COLO829 (cell line): Measurements from ENCODE around the gene EIPR1.
"Not testable (repeated sequence)": the region's sequence is repeated elsewhere in the genome, so short reads cannot be mapped to it uniquely, and the experiment has no call there.

ENCODE experiments used
- DNase-seq: peaks from one replicate; pipeline ENCODE4 v3.0.0; 2012; ENCODE audit warnings: low spot score

Gene EIPR1

DNA sequence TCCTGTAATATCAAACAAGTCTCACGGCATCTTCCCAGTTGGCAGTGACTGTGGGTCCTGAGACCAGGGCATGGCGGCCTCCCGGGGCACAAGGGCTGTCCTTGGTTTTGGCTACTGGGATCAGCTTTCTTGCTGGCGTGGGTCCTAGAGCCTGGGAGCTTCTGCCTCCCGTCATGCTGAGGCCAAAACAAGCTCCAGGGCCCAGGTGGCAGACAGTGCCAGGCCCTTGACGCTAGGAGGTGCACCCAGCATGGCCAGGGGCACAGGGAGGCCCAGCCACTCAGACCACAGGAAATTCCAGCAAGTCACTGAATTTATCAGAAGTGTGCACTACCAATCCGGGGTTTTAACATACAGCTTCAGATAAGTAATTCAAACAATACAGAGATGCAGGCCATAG is 184.7 kb downstream of the EIPR1 start:
- DNase-seq = no peak

DNA sequence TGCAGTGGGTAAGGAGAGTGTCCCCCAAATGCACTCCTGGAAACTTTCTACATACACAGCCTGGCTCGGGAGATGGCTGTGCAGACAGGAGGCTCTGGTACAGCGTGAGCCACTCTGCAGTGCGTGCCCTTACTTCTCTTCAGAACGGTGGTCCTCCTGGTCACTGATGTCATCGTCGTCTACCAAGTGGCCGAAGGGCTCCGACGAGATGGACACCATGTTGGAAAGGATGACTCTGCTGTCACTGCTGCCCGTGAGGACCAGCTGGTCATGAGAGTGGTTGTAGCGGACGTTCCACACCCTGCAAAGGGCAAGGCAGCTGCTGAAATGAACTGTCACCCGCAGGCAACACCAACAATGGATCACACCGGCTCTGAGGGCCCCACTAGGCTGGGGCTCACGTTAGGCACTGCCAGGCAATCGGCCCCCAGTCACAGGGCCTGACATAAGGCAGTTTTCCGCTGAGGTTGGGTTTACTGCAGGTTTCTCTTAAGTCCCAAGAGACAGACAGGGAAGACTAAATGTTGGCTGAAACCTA is 185.3 kb downstream of the EIPR1 start:
- no peak for DNase-seq

- no peak for DNase-seq
These were observed 187.7 kb downstream of the EIPR1 start for GRCh38 chr2:3189961-3190360.

DNA sequence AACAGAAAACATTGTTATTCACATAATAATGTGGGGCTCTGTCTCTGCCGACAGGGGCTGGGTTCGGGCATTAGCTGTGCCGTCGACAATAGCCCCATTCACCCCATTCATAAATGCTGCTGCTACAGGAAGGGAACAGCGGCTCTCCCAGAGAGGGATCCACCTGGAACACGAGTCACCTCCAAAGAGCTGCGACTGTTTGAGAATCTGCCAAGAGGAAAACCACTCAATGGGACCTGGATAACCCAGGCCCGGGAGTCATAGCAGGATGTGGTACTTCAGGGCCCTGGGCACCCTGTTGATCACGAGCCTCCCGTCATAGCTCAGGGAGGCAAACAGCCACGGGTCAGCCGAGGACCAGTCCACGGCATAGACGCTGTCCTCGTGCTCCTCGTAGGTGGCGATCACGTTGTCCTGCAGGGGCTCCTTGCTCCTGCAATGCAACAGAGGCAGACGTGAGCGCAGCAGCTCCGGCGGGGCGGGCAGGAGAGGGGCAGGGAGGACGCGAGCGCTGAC is 188.5 kb downstream of the EIPR1 start:
- DNase-seq = peak; percentile 6

- DNase-seq = no peak
These were observed 189.1 kb downstream of the EIPR1 start for GRCh38 chr2:3188405-3188946.

- DNase-seq = no peak
These were observed 190.2 kb downstream of the EIPR1 start for GRCh38 chr2:3187467-3187866.

- no peak for DNase-seq
These were observed 190.9 kb downstream of the EIPR1 start for GRCh38 chr2:3186766-3187165.

GRCh38 chr2:3185910-3186309 is 191.7 kb downstream of the EIPR1 start:
- DNase-seq = no peak

DNA sequence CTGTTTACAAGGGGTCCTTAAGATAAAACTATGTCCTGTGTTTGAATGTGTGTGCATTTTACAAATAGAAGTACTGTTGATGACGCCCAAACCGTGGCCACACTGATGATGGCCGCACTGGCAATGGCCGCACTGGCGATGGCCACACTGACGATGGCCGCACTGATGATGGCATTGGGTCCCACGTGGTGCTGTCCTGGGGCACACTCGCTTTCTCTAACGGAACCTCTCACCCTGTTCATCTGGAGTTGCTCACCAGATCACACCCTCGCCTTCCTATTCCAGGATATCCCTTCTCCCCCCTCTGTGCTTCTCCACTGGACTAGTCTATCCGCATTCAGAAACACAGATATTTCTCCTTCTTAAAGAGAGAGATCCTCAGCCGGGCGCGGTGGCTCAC is 192.4 kb downstream of the EIPR1 start:
- DNase-seq = no peak

DNA sequence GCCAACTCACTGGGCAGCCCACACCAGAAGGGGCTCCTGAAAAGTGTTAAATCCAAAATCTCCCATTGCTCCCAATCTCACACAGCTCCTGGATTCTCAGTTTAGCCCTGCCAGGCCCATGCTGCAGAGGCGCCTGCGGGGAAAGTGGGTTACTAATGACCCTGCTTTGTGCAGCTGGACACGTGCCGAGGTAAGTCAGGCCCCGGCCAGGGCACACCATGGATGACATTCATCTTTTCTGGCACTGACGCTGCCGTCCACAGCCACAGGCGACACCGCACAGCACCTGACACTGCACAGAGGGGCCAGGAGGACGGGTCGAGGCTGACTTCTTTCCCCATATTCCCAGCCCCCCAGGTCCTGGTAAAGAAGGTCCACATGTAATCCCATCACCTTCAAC is 193.5 kb downstream of the EIPR1 start:
- no peak for DNase-seq

GRCh38 chr2:3183766-3184165 is 193.9 kb downstream of the EIPR1 start:
- no peak for DNase-seq

DNA sequence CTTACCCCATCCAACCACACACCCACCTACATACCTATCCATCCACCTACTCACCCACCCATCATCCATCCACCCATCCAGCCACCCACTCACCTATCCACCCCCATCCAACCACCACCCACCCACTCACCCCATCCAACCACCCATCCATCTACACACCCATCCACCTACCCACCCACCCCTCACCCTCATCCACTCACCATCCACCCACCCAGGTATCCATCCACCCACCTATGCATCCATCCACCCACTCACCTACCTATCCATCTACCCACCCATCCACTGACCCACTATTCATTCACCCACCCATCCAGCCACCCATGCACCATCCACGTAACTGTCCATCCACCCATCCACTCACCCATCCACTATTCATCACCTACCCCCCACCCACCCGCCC is 194.8 kb downstream of the EIPR1 start:
- DNase-seq = no peak

DNA sequence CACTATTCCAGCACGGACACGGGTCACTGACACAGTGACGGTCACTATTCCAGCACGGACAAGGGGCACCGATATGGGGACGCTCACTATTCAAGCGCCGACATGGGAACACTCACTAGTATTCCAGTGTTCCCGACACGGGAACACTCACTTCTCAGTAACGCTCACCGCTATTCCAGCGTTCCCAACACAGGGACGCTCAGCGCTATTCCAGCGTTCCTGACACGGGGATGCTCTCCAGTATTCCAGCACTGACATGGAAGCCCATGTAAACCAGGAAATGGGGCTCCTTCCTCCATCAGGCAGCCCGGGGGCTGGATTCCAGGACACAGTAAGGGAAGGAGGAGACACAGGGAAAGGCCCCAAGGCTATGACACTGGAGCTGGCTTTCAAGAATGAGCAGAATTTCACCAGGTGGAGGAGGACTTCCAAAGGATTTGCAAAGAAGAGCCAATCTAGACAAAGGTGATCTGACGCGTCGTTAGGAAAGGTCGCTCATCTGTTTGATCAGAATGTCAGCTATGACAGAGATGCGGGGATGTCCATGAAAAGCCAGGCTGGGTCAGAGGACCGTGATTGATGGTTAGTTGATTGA is 196.1 kb downstream of the EIPR1 start:
- DNase-seq = no peak

DNA sequence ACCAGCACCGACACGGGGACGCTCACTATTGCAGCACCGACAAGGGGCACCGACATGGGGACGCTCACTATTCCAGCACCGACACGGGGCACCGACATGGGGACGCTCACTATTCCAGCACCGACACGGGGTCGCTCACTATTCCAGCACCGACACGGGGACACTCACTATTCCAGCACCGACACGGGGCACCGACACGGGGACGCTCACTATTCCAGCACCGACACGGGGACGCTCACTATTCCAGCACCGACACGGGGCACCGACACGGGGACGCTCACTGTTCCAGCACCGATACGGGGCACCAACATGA is 196.8 kb downstream of the EIPR1 start:
- not testable (repeated sequence) for DNase-seq

DNA sequence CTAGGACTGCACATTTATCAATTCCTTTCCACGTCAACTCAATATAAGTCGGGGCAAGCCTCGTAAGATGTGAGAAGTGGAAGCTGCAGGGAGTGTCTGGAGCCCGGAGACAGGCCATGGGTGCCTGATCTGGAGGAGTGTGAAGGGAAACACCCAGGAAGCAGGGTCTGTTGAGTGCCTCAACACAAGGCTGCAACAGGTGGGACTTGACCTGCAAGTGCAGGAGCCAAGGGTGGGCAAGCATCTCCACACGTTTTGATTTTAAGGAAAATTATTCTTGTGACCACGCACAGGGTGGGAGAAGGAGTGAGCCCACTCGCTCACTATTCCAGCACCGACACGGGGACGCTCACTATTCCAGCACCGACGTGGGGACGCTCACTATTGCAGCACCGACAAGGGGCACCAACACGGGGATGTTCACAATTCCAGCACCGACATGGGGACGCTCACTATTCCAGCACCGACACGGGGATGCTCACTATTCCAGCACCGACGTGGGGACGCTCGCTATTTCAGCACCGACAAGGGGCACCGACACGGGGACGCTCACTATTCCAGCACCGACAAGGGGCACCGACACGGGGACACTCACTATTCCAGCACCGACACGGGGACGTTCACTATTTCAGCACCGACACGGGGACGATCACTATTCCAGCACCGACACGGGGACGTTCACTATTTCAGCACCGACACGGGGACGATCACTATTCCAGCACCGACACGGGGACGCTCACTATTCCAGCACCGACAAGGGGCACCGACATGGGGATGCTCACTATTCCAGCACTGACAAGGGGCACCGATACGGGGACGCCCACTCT is 197.3 kb downstream of the EIPR1 start:
- DNase-seq = no peak

DNA sequence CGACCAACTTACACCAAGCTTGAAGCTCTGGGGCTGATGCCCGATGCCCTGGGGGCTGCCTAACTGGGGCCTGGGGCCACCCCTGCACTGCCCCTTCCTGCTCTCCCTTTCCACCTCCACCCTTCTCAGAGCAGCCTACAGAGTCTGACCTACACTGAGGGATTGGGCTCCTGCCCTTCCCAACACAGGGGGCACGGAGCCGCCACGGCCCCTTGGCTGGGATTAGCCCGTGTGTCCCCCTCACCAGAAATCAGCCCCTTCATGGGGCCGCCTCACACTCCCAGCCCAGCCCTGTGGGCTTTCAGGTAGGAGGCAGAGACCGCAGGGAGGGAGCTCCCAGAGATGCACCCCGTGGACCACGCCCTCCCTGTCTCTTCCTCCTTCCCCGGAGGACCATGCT is 198.0 kb downstream of the EIPR1 start:
- no peak for DNase-seq

DNA sequence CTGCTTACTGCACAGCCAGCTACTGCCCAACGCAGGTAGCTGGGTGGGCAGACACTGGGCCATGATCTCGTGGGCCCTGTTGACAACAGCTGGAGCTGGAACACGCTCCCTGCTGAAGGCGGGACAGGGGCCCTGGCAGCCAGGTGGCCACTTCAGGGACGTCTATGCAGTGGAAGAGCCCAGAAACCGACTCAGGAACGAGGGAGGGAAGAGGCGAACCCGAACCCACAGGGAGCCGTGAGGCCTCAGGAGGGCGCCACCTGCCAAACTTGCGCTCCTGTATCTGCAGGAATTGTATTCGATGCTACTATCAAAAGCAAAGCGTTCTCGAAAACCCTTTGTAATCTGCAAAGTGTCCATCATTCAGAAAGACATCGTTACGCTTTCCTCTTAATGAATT is 198.4 kb downstream of the EIPR1 start:
- no peak for DNase-seq

GRCh38 chr2:3178578-3179031 is 199.0 kb downstream of the EIPR1 start:
- no peak for DNase-seq

- no peak for DNase-seq
These were observed 199.6 kb downstream of the EIPR1 start for GRCh38 chr2:3177891-3178577.

DNA sequence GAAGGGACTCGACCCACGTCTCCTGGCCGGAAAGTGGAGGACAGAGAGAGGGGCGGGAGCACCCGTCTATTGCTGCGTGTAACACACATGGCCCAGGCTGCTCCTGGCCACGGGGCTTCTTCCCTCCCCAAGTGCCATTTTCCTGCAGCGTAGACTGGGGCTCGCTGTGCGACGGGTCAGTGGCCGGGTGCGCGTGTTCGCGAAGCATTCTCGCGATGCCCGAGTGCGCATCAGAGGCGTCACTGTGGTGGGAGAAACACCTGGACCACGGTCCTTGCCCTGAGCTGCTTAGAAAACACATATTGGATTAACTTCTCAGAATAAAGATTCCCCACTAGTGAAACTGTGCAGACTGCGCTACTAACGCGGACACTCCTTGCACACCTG is 200.8 kb downstream of the EIPR1 start:
- no peak for DNase-seq

- no peak for DNase-seq
These were observed 201.3 kb downstream of the EIPR1 start for GRCh38 chr2:3176071-3176868.

- no peak for DNase-seq
These were observed 202.1 kb downstream of the EIPR1 start for GRCh38 chr2:3175568-3175955.
